Stimulated activated naive B cell treated with anti-CD40 and anti-IgM and Interleukin-4, amounts not matched to agents 10 μg/mL and 1 μg/mL and 100 μg/mL, for 72 hours (primary cell): ENCODE data around the gene TBC1D30.
A peak's percentile ranks its signal among the peaks of the same experiment; 100 is the strongest.
"Not testable (repeated sequence)": the region's sequence is repeated elsewhere in the genome, so short reads cannot be mapped to it uniquely, and the experiment has no call there.

ENCODE experiments used
- ATAC-seq, 2 donors: fragments of 150-1000 bp; cut with Tn5 transposase; replicated peaks; 2 replicates each; pipeline ENCODE4 v1.10.0; 2021; ENCODE audit warnings: moderate library complexity in 1 of 2
- DNase-seq: peaks from one replicate; pipeline ENCODE4 v3.0.0; 2021
- H3K27ac Mint-ChIP-seq: one replicate; pipeline ENCODE4 v1.8.0; 2022; ENCODE audit warnings: mild to moderate bottlenecking, mixed read lengths
- H3K27me3 Mint-ChIP-seq, 2 donors: one replicate each; pipeline ENCODE4 v1.8.0; 2022; ENCODE audit warnings: mixed read lengths in 2 of 2
- H3K36me3 Mint-ChIP-seq, 2 donors: one replicate each; pipeline ENCODE4 v1.8.0; 2022; ENCODE audit warnings: mixed read lengths in 2 of 2, mild to moderate bottlenecking in 1 of 2
- H3K4me1 Mint-ChIP-seq, 2 donors: one replicate each; pipeline ENCODE4 v1.8.0; 2022; ENCODE audit warnings: mixed read lengths in 2 of 2, mild to moderate bottlenecking in 1 of 2
- H3K4me3 Mint-ChIP-seq, 2 donors: one replicate each; pipeline ENCODE4 v1.8.0; 2022; ENCODE audit warnings: mild to moderate bottlenecking in 2 of 2, mixed read lengths in 2 of 2, moderate library complexity in 1 of 2
- H3K9me3 Mint-ChIP-seq, 2 donors: one replicate each; pipeline ENCODE4 v1.8.0; 2022; ENCODE audit warnings: mixed read lengths in 2 of 2, mild to moderate bottlenecking in 1 of 2

TBC1D30 gene

GRCh38 chr12:64796205-64796845 is 28.1 kb upstream of the TBC1D30 start:
- peaks cover 11 to 14% of the 10 kb centered on the region in 2 donors for H3K4me1 Mint-ChIP-seq
- ATAC-seq: peak; percentile 84
- DNase-seq: peak; percentile 42
- H3K27ac Mint-ChIP-seq: no peak overlapping the region
- peaks cover 14 to 28% of the 10 kb centered on the region in 2 donors for H3K27me3 Mint-ChIP-seq
- no peaks in the 10 kb centered on the region for H3K9me3 Mint-ChIP-seq
- H3K36me3 Mint-ChIP-seq: no peaks in the 10 kb centered on the region
- no peak overlapping the region for H3K4me3 Mint-ChIP-seq

GRCh38 chr12:64797156-64797555 is 27.3 kb upstream of the TBC1D30 start:
- no peak for DNase-seq
- H3K4me3 Mint-ChIP-seq: no peak overlapping the region
- no peak for ATAC-seq

GRCh38 chr12:64798165-64798564 is 26.3 kb upstream of the TBC1D30 start:
- H3K27ac Mint-ChIP-seq: no peak overlapping the region
- peaks cover 13 to 21% of the 10 kb centered on the region in 2 donors for H3K4me1 Mint-ChIP-seq
- DNase-seq: no peak
- H3K9me3 Mint-ChIP-seq: no peaks in the 10 kb centered on the region
- H3K4me3 Mint-ChIP-seq: no peak overlapping the region
- H3K27me3 Mint-ChIP-seq: peaks cover 22 to 28% of the 10 kb centered on the region in 2 donors
- no peak for ATAC-seq
- no peaks in the 10 kb centered on the region for H3K36me3 Mint-ChIP-seq

More at GRCh38 chr12:64797156-64797555, 27.3 kb upstream of the TBC1D30 start:
- Mint-ChIP-seq H3K4me1 (peaks cover 13 to 18% of the 10 kb centered on the region in 2 donors), H3K9me3 (no peaks in the 10 kb centered on the region), H3K36me3 (no peaks in the 10 kb centered on the region), H3K27me3 (peaks cover 16 to 28% of the 10 kb centered on the region in 2 donors), H3K27ac (no peak overlapping the region)

GRCh38 chr12:64800640-64801039 is 23.8 kb upstream of the TBC1D30 start:
- DNase-seq (no peak), ATAC-seq (peak; percentile 81 to 83)
- Mint-ChIP-seq H3K36me3 (no peaks in the 10 kb centered on the region), H3K4me3 (no peak overlapping the region), H3K4me1 (peaks cover 13 to 21% of the 10 kb centered on the region in 2 donors), H3K27me3 (peaks cover 33% of the 10 kb centered on the region in 2 donors), H3K9me3 (no peaks in the 10 kb centered on the region), H3K27ac (no peak overlapping the region)

GRCh38 chr12:64801381-64801780 is 23.1 kb upstream of the TBC1D30 start:
- no peaks in the 10 kb centered on the region for H3K36me3 Mint-ChIP-seq
- ATAC-seq (no peak), DNase-seq (no peak)
- H3K4me1 Mint-ChIP-seq: peaks cover 13 to 21% of the 10 kb centered on the region in 2 donors
- H3K27me3 Mint-ChIP-seq: peaks cover 36 to 37% of the 10 kb centered on the region in 2 donors
- H3K4me3 Mint-ChIP-seq: no peak overlapping the region
- H3K9me3 Mint-ChIP-seq: no peaks in the 10 kb centered on the region
- no peak overlapping the region for H3K27ac Mint-ChIP-seq

GRCh38 chr12:64802180-64802775 is 22.2 kb upstream of the TBC1D30 start:
- Mint-ChIP-seq H3K27ac (peak overlapping the region; percentile 62), H3K27me3 (peaks cover 45% of the 10 kb centered on the region in 2 donors), H3K4me1 (peaks cover 13 to 21% of the 10 kb centered on the region in 2 donors)
- ATAC-seq (peak; percentile 51 to 62), DNase-seq (peak; percentile 27)
- H3K4me3 Mint-ChIP-seq, H3K36me3 Mint-ChIP-seq, H3K9me3 Mint-ChIP-seq: not testable (repeated sequence)

- Mint-ChIP-seq H3K27me3 (peaks cover 35 to 53% of the 10 kb centered on the region in 2 donors), H3K4me1 (peaks cover 7 to 14% of the 10 kb centered on the region in 2 donors)
- no peak for ATAC-seq
Measured at GRCh38 chr12:64806173-64806572, 18.3 kb upstream of the TBC1D30 start.

GRCh38 chr12:64806593-64807460 is 17.6 kb upstream of the TBC1D30 start:
- ATAC-seq (no peak), DNase-seq (no peak)

More at GRCh38 chr12:64806173-64806572, 18.3 kb upstream of the TBC1D30 start:
- H3K36me3 Mint-ChIP-seq: no peaks in the 10 kb centered on the region
- no peak for DNase-seq
- peaks cover 4% of the 10 kb centered on the region in 2 donors for H3K9me3 Mint-ChIP-seq
- no peak overlapping the region for H3K4me3 Mint-ChIP-seq
- H3K27ac Mint-ChIP-seq: no peak overlapping the region

GRCh38 chr12:64808110-64808509 is 16.3 kb upstream of the TBC1D30 start:
- Mint-ChIP-seq H3K27ac (no peak overlapping the region), H3K36me3 (no peaks in the 10 kb centered on the region), H3K4me3 (no peak overlapping the region), H3K9me3 (peaks cover 4% of the 10 kb centered on the region in 2 donors), H3K27me3 (peaks cover 34 to 45% of the 10 kb centered on the region in 2 donors), H3K4me1 (peaks cover 4 to 7% of the 10 kb centered on the region in 2 donors)
- ATAC-seq: peak in 1 of 2 donors; percentile 29
- DNase-seq: no peak

More at GRCh38 chr12:64806593-64807460, 17.6 kb upstream of the TBC1D30 start:
- H3K4me1 Mint-ChIP-seq: peaks cover 6 to 12% of the 10 kb centered on the region in 2 donors
- no peak overlapping the region for H3K4me3 Mint-ChIP-seq
- H3K27me3 Mint-ChIP-seq: peaks cover 34 to 53% of the 10 kb centered on the region in 2 donors
- H3K27ac Mint-ChIP-seq: no peak overlapping the region
- peaks cover 4% of the 10 kb centered on the region in 2 donors for H3K9me3 Mint-ChIP-seq
- H3K36me3 Mint-ChIP-seq: no peaks in the 10 kb centered on the region

- peaks cover 4 to 7% of the 10 kb centered on the region in 2 donors for H3K4me1 Mint-ChIP-seq
- no peak for DNase-seq
Measured at GRCh38 chr12:64810831-64811230, 13.6 kb upstream of the TBC1D30 start.

GRCh38 chr12:64813723-64814122 is 10.7 kb upstream of the TBC1D30 start:
- Mint-ChIP-seq H3K27me3 (peaks cover 6 to 22% of the 10 kb centered on the region in 2 donors), H3K4me1 (no peaks in the 10 kb centered on the region), H3K4me3 (no peak overlapping the region), H3K27ac (no peak overlapping the region), H3K9me3 (no peaks in the 10 kb centered on the region), H3K36me3 (no peaks in the 10 kb centered on the region)
- no peak for DNase-seq
- no peak for ATAC-seq

More at GRCh38 chr12:64810831-64811230, 13.6 kb upstream of the TBC1D30 start:
- peaks cover 4% of the 10 kb centered on the region in 2 donors for H3K9me3 Mint-ChIP-seq
- H3K4me3 Mint-ChIP-seq: no peak overlapping the region
- H3K27me3 Mint-ChIP-seq: peaks cover 25 to 34% of the 10 kb centered on the region in 2 donors
- H3K36me3 Mint-ChIP-seq: no peaks in the 10 kb centered on the region
- ATAC-seq: no peak
- H3K27ac Mint-ChIP-seq: no peak overlapping the region

GRCh38 chr12:64814432-64814831 is 10.0 kb upstream of the TBC1D30 start:
- H3K36me3 Mint-ChIP-seq: no peaks in the 10 kb centered on the region
- ATAC-seq: no peak
- DNase-seq: no peak
- H3K4me3 Mint-ChIP-seq: no peak overlapping the region
- no peaks in the 10 kb centered on the region for H3K9me3 Mint-ChIP-seq
- H3K27ac Mint-ChIP-seq: no peak overlapping the region
- no peaks in the 10 kb centered on the region for H3K4me1 Mint-ChIP-seq
- H3K27me3 Mint-ChIP-seq: peaks cover 6 to 22% of the 10 kb centered on the region in 2 donors

GRCh38 chr12:64819816-64820402 is 4.5 kb upstream of the TBC1D30 start:
- no peak for ATAC-seq
- DNase-seq: no peak
- Mint-ChIP-seq H3K4me1 (peaks cover 5 to 6% of the 10 kb centered on the region in 2 donors), H3K27me3 (peaks cover 18 to 28% of the 10 kb centered on the region in 2 donors), H3K9me3 (peaks cover 0 to 1% of the 10 kb centered on the region in 2 donors), H3K36me3 (peaks cover 0 to 3% of the 10 kb centered on the region in 2 donors), H3K27ac (peak overlapping the region; percentile 10), H3K4me3 (no peak overlapping the region)

GRCh38 chr12:64820593-64820992 is 3.9 kb upstream of the TBC1D30 start:
- H3K9me3 Mint-ChIP-seq: peaks cover 0 to 1% of the 10 kb centered on the region in 2 donors
- H3K27ac Mint-ChIP-seq: peak overlapping the region; percentile 10
- H3K36me3 Mint-ChIP-seq: peaks cover 0 to 3% of the 10 kb centered on the region in 2 donors
- peaks cover 6 to 13% of the 10 kb centered on the region in 2 donors for H3K4me1 Mint-ChIP-seq
- DNase-seq (no peak), ATAC-seq (no peak)
- peaks cover 24 to 34% of the 10 kb centered on the region in 2 donors for H3K27me3 Mint-ChIP-seq
- no peak overlapping the region for H3K4me3 Mint-ChIP-seq
